Psoas muscle (tissue), 8 donors: Measurements from ENCODE around the gene UBE2E1. TPM values are rescaled to one million over a fixed set of nuclear protein-coding genes. Genes with fewer than 3 reads are reported as not detected.
A peak's percentile ranks its signal among the peaks of the same experiment; 100 is the strongest.

Source experiments
- ATAC-seq, 4 donors: fragments of 200-7000 bp; cut with Tn5 transposase; one replicate each; pipeline ENCODE4 v1.9.1; 2020; ENCODE audit warnings: moderate library complexity in 3 of 4, mild to moderate bottlenecking in 2 of 4
- DNase-seq, 2 donors: peaks; one replicate each; pipeline ENCODE4 v3.0.0-alpha.2; 2020
- H3K27ac ChIP-seq: fragments of 200-600 bp; one replicate; pipeline ENCODE4 v1.8.0; 2022
- H3K27me3 ChIP-seq, 3 donors: fragments of 200-600 bp in 1 of 3; one replicate each; pipeline versions ENCODE4 v1.6.1 to v1.8.0; 2013 to 2022; ENCODE audit warnings: low read length in 2 of 3, mild to moderate bottlenecking in 2 of 3, moderate library complexity in 1 of 3; ENCODE audit not compliant: insufficient read depth in 3 of 3
- H3K36me3 ChIP-seq, 2 donors: fragments of 200-600 bp in 1 of 2; one replicate each; pipeline versions ENCODE4 v1.6.1 to v1.8.0; 2013 to 2022; ENCODE audit warnings: low read depth in 1 of 2, mild to moderate bottlenecking in 1 of 2, moderate library complexity in 1 of 2; ENCODE audit not compliant: insufficient read depth in 1 of 2
- H3K4me1 ChIP-seq: fragments of 200-600 bp; one replicate; pipeline ENCODE4 v1.8.0; 2022
- H3K4me3 ChIP-seq: fragments of 200-600 bp; one replicate; pipeline ENCODE4 v1.8.0; 2022; ENCODE audit warnings: mild to moderate bottlenecking
- H3K9me3 ChIP-seq: fragments of 200-600 bp; one replicate; pipeline ENCODE4 v1.8.0; 2022
- WGBS, 3 donors: extraction: QIAGEN DNeasy Blood & Tissue Kit; methylation state at CpG; one replicate each; pipeline versions ENCODE4 v1.1.6 to v1.1.7; 2013; 5-methylcytosine and 5-hydroxymethylcytosine counted together
- intact Hi-C, 2 donors: fragments of 100-400 bp; cut with DNase I; formaldehyde crosslinking; loops; one replicate each; pipeline versions ENCODE4 v1.11.0 to v1.14.2; 2022
- polyA plus RNA-seq, 3 donors: library from polyadenylated mRNA; stranded (reverse); fragments of 200-250 nt; gene quantifications; one replicate each; pipeline ENCODE4 v1.2.3, GENCODE V29; 2013
- total RNA-seq, 4 donors: library from RNA; stranded (reverse); fragmentation: NEBNext Ultra II Directional in 2 of 4; extraction: Animal tissue kit (Norgen Biotek cat#: 25700) in 2 of 4; gene quantifications; one replicate each; pipeline versions ENCODE4 v1.2.1 to v1.2.4, GENCODE V29; 2021 to 2023
- TF ChIP-seq, protein P1 (sequence below): fragments of 200-600 bp; IDR thresholded peaks from one replicate; pipeline ENCODE4 v1.8.0; 2022; ENCODE audit warnings: antibody characterized with exemption
- donor health status: healthy with polysubstance abuse.
- donor health status: DM: no; HTN: no; CAD: no; lungs with moderate emphysema.
- donor health status: Bipolar disorder and iron deficiency.
- donor health status: healthy.
- donor health status: DM: yes; HTN: yes; CAD: no.
- donor health status: DM: no; HTN: no; CAD: no.
- donor health status: DM: no; HTN: no; CAD: no.
- donor health status: DM: yes; HTN: yes; CAD: no.

UBE2E1 gene
- total and polyA plus RNA-seq, 7 donors: 54.1 to 112 (median 85.9) TPM

GRCh38 chr3:23805210-23805632 is 534 bp upstream of the UBE2E1 start:
- ATAC-seq (no peak), DNase-seq (no peak)
- Histone ChIP-seq H3K27me3 (no peaks in the 10 kb centered on the region), H3K4me1 (peaks cover 25% of the 10 kb centered on the region), H3K9me3 (no peaks in the 10 kb centered on the region), H3K27ac (peak overlapping the region; percentile 93), H3K36me3 (no peaks in the 10 kb centered on the region), H3K4me3 (peak overlapping the region; percentile 93)
- WGBS, 3 donors: 38 to 58% (median 44%) methylated on average over 7 of the region's 7 CpGs
- TF ChIP-seq, protein P1, sequence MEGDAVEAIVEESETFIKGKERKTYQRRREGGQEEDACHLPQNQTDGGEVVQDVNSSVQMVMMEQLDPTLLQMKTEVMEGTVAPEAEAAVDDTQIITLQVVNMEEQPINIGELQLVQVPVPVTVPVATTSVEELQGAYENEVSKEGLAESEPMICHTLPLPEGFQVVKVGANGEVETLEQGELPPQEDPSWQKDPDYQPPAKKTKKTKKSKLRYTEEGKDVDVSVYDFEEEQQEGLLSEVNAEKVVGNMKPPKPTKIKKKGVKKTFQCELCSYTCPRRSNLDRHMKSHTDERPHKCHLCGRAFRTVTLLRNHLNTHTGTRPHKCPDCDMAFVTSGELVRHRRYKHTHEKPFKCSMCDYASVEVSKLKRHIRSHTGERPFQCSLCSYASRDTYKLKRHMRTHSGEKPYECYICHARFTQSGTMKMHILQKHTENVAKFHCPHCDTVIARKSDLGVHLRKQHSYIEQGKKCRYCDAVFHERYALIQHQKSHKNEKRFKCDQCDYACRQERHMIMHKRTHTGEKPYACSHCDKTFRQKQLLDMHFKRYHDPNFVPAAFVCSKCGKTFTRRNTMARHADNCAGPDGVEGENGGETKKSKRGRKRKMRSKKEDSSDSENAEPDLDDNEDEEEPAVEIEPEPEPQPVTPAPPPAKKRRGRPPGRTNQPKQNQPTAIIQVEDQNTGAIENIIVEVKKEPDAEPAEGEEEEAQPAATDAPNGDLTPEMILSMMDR: no peak
- intact Hi-C loops: loop anchor here in 1 of 2 donors (5.0 kb wide), 2 partner anchors 52 to 603 kb away; partner anchors contain the start of gene UBE2E2

- peak overlapping the region; percentile 93 for H3K4me3 ChIP-seq
- DNase-seq: peak; percentile 28 to 66
- no peaks in the 10 kb centered on the region for H3K36me3 ChIP-seq
- TF ChIP-seq, protein P1: no peak
- peak; percentile 16 to 42 (median 30) for ATAC-seq
- H3K4me1 ChIP-seq: peaks cover 31% of the 10 kb centered on the region
- peak overlapping the region; percentile 93 for H3K27ac ChIP-seq
- no peaks in the 10 kb centered on the region for H3K9me3 ChIP-seq
- no peaks in the 10 kb centered on the region for H3K27me3 ChIP-seq
- intact Hi-C loops: loop anchor here in 1 of 2 donors (5.0 kb wide), 2 partner anchors 51 to 604 kb away; partner anchors contain the start of gene UBE2E2
- WGBS, 3 donors: 1% methylated on average over 37 to 71 of the region's 71 CpGs
Measured at GRCh38 chr3:23806534-23807423, 1.0 kb downstream of the UBE2E1 start.

GRCh38 chr3:23807424-23808015 is 1.8 kb downstream of the UBE2E1 start:
- no peaks in the 10 kb centered on the region for H3K9me3 ChIP-seq
- intact Hi-C loops: loop anchor here in 1 of 2 donors (5.0 kb wide), 2 partner anchors 50 to 605 kb away; partner anchors contain the start of gene UBE2E2
- 7 to 19% (median 10%) methylated on average over 5 of the region's 5 CpGs for WGBS, 3 donors
- TF ChIP-seq, protein P1: no peak
- peak overlapping the region; percentile 93 for H3K4me3 ChIP-seq
- H3K36me3 ChIP-seq: peaks cover 0 to 6% of the 10 kb centered on the region in 2 donors
- peak overlapping the region; percentile 93 for H3K27ac ChIP-seq
- peak in 2 of 4 donors; percentile 47 to 59 for ATAC-seq
- H3K4me1 ChIP-seq: peaks cover 39% of the 10 kb centered on the region
- DNase-seq: no peak
- H3K27me3 ChIP-seq: no peaks in the 10 kb centered on the region

- Histone ChIP-seq H3K27me3 (no peaks in the 10 kb centered on the region), H3K4me3 (peak overlapping the region; percentile 93), H3K4me1 (peaks cover 44% of the 10 kb centered on the region), H3K36me3 (peaks cover 0 to 7% of the 10 kb centered on the region in 2 donors), H3K27ac (peak overlapping the region; percentile 93), H3K9me3 (no peaks in the 10 kb centered on the region)
- ATAC-seq (no peak), DNase-seq (no peak)
- TF ChIP-seq, protein P1: no peak
- intact Hi-C loops: loop anchor here in 1 of 2 donors (5.0 kb wide), 2 partner anchors 49 to 606 kb away; partner anchors contain the start of gene UBE2E2
- WGBS, 3 donors: 44 to 58% (median 52%) methylated on average over 5 of the region's 5 CpGs
Measured at GRCh38 chr3:23808525-23808924, 2.8 kb downstream of the UBE2E1 start.
